Fibroblast of gingiva (primary cell): Measurements from ENCODE around the gene DOCK9.

Experiments
- DNase-seq: peaks from one replicate; pipeline ENCODE4 v3.0.0-alpha.2; 2011; ENCODE audit warnings: low read depth

The DOCK9 gene

DNA sequence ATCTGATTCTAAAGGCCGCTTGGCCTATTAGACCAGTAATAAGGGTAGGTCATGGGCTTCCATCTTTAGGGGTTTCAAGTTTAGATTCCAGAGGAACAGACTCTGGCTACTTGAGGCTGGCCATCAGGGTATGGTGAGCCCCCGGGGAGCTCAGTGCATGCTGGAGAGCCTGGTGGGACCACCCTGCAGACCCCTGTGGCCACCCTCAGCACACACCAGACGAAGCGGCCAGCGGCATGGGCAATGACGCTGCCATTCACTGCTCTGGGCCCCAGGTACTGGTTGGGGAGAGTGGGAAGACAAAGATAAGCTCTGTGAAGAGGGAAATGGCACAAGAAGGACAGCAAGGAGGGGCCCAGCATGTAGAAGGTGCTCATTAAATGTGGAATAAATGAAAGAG lies 126.6 kb downstream of the DOCK9 start:
- DNase-seq = no peak

- DNase-seq = no peak
These were observed 129.1 kb downstream of the DOCK9 start for GRCh38 chr13:98848746-98849145.

- no peak for DNase-seq
These were observed 130.1 kb downstream of the DOCK9 start for GRCh38 chr13:98847780-98848179.

- no peak for DNase-seq
These were observed 130.9 kb downstream of the DOCK9 start for GRCh38 chr13:98846986-98847385.

DNA sequence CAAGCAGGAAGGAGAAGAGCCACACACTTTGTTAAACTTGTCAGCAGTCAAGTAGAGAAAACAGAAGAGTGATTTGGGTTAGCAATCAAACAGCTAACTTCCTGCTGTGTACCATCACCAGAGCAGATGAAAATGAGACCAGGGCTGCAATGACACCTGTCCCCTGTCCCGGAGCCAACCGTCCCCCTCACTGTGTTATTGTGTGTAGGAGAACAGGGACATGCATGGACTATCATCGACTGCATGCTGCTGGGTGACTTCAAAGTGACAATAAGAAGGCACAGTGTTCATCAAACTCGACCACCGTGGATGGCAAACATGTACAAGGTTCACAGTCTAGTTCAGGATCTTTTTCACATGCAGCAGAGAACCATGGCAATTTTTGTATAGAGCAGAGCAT lies 131.3 kb downstream of the DOCK9 start:
- DNase-seq = no peak

DNA sequence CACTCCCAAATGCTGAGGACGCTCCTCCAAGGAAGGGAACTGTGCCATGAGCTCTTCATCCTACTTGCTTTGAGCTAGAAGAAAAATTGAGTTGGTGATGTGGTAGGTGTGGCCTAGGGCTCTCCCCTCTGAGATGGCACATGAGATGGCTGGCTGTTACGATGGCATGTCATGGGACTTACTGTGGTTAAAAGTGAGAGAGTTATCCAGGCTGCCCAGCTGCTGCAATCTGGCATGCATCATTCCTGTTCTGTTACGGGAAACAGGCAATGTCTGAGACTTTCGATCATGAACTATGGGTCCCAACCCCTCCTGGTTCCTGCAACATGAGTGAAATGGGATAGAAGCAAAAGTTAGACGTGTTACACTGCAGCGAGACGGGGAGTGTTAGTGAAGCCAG lies 132.1 kb downstream of the DOCK9 start:
- peak; percentile 18 for DNase-seq

GRCh38 chr13:98844021-98844420 lies 133.8 kb downstream of the DOCK9 start:
- no peak for DNase-seq

DNA sequence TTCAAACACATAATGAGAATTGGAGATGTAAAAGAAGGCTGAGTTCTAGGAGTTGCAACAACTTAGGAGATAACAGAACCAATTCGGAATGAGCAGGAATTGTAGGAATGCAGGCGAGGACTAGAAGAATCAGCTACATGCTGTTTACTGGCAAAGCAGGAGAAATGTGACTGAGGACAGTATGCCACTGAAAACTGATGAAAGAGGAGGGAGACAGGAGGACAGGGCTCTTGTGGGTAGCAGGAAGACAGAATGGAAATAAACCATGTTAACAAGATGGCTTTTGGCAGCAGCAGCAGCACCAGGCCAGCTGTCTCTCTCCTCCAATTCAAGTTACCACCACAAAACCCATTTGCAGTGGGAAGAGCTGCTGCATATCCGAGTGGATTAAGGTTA lies 134.4 kb downstream of the DOCK9 start:
- no peak for DNase-seq

- DNase-seq = peak; percentile 72
These were observed 134.9 kb downstream of the DOCK9 start for GRCh38 chr13:98842858-98843481.

GRCh38 chr13:98842070-98842469 lies 135.8 kb downstream of the DOCK9 start:
- no peak for DNase-seq

DNA sequence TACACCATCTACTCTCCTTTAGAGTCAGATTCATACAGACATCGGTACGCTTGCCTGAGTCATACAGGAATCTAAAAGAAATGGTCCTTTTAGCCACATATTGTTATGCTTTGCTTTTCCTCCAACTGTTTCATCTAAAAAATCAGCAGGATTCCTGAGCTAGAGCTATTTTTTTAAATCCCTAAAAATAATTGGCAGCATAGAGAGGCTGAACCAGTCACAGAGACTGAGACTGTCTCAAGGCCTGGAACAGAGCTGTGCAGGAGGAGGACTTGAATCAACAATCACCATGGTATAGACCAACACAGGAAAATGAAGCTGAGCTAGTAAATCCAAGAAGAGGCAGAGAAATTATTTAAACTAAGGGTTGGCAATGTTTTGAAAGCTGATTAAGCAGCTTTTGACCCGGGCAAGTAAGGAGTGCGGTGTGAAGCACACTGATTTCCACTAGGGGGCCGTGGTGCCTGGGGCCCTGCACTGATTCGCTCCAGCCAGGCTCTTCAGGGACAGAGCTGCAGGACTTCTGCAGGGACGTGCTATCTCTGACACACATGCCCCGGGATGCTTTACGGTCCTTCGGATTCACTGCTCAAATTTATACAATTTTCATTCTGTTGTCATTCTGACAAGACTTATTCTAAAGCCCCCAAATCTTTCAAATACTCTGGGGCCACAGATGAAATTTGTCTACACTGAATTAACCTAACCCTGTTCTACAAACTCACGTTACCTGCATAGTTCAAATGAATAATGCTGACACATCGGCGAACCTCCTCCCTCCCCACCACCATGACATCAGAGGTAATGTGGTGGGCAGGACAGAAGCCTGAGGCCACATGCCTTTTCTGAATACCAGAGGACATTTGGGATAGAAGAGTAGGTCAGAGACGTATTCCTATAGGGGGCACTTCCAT lies 137.8 kb downstream of the DOCK9 start:
- DNase-seq = peak; percentile 46

DNA sequence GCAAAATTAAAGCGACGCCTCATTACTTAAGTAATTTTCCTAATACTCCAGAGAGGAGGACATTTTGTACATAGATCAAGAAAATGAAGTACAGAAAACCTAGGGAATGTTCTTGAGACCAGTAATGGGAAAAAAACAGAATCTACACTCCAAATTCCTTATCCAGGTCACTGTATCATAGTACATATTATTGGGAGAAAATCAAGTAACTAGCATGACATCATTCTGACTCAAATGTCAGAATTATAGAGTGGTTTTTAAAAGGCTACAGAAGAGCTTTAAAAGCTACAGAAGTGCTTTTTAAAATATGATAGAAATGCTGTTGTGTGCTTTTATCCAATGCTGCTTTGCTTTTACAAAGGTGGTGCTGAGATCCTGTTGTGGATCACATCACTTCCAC lies 139.1 kb downstream of the DOCK9 start:
- DNase-seq = no peak

DNA sequence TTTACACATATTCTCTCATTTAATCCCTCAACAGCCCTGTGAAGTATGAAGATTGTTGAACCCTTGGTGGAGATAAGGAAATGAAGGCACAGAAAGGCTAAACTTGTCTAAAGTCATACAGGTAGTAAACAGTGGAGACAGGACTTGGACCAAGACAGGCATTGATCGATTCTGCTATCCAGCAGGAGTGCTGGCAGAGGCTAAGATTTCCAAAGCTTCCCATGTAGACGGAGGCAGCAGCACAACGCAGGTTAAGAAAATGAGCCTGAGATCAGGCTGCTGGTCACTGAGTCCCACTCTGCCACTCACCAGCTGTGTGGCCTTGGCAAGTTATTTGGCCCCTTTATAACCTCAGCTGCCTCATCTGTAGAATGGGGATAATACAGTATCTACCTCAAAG lies 140.0 kb downstream of the DOCK9 start:
- DNase-seq = no peak

DNA sequence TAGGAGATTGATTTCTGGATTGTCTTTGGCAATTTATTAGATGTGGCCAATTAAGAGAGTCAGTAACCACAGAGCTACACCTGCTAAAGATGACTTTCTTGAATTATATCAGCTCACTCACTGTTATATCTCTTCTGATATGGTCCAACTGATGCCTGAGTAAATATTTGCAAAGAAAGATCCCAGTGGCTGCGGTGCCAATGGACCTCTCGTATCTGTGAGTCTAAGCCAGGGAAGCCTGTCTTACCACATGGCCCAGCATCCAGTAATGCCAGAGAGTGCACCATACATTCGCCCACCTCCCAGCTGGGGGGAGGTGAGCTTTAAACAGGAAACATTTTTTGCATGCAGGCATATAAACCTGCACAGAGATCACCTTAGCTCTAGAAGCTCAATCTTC lies 142.7 kb downstream of the DOCK9 start:
- no peak for DNase-seq

- no peak for DNase-seq
These were observed 143.5 kb downstream of the DOCK9 start for GRCh38 chr13:98834254-98834960.

GRCh38 chr13:98831236-98831635 lies 146.6 kb downstream of the DOCK9 start:
- DNase-seq = no peak

GRCh38 chr13:98829541-98829940 lies 148.3 kb downstream of the DOCK9 start:
- DNase-seq = no peak

- no peak for DNase-seq
These were observed 149.2 kb downstream of the DOCK9 start for GRCh38 chr13:98828614-98829013.

- no peak for DNase-seq
These were observed 150.4 kb downstream of the DOCK9 start for GRCh38 chr13:98827449-98827848.

DNA sequence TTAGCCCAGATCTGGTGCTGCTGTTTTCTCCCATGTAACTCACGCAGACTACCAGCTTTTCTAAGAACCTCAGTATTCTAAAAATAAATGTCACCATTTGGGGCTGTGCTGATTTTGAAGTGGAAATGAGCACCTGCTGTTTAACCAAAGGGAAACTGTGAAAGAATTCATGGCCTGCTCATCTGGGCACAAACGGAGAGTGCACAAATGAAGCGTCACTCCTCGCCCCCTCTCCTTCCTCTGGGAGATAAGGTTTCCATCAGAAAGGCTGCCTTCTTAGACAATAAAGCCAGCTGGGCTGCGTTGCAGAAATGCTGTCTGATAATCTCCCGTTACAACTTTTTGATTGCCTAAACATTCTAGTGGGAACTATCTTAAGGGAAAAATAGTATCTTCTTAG lies 151.7 kb downstream of the DOCK9 start:
- DNase-seq = no peak

GRCh38 chr13:98825659-98826058 lies 152.2 kb downstream of the DOCK9 start:
- DNase-seq = no peak

- DNase-seq = no peak
These were observed 153.3 kb downstream of the DOCK9 start for GRCh38 chr13:98824376-98825160.
